HG02610 (cell line): ENCODE results near the gene MED12.
"Not testable (repeated sequence)": the region's sequence is repeated elsewhere in the genome, so short reads cannot be mapped to it uniquely, and the experiment has no call there.

Experiments
- ATAC-seq: cut with Tn5 transposase; IDR thresholded peaks from one replicate; pipeline ENCODE4 v1.9.1; 2021; ENCODE audit warnings: mild to moderate bottlenecking, moderate library complexity; ENCODE audit not compliant: unreplicated experiment

The MED12 gene

DNA sequence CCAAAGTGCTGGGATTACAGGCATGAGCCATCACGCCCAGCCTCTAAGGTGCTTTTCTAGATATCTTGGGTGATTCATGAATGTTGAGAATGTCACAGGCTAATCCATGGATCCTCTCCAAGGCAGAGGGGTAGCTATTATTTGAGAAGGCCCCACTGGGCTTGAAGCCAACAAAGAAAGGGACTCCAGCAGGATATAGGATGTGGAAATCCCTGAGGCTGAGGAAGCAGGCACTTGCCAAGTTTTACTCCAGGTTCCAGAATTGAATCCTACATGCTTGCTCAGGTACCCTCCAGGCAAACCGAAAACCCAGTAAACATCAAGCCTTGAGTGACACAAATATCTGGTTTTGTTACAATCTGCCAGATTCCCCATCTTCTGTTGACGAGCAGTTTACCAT, 42.1 kb downstream of the MED12 start:
- no peak for ATAC-seq

DNA sequence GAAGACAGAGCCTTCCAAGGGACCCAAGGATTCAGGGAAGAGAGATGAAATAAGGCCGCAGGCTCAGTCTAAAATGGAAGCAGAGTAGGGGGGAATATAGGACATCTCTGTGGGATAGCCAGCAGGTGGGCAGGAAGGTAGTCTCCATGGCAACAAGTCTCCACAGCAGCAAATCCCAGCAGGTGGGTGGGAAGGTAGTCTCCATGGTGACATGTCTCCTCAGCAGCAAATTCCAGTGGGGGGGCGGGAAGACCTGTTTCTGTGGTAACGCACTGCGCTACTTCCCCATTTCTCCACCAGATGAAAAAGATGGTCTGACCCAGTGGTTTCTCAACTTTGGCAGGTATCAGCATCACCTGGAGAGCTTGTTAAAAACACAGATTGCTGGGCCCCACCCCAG, 44.6 kb downstream of the MED12 start:
- no peak for ATAC-seq

DNA sequence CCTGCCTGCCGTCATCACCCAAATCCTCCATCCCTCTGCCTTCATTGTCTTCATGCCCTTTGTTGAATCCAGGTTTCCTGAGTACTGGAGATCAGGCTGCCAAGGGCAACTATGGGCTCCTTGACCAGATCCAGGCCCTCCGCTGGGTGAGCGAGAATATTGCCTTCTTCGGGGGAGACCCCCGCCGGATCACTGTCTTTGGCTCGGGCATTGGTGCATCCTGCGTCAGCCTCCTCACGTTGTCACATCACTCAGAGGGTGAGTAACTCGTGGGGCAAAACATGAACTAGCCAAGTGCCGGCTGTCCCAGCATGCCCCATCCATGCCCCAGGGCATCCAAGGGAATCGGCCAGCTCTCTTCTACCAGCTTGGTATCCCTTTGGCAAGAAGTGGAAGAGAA, 45.7 kb downstream of the MED12 start:
- ATAC-seq: no peak

DNA sequence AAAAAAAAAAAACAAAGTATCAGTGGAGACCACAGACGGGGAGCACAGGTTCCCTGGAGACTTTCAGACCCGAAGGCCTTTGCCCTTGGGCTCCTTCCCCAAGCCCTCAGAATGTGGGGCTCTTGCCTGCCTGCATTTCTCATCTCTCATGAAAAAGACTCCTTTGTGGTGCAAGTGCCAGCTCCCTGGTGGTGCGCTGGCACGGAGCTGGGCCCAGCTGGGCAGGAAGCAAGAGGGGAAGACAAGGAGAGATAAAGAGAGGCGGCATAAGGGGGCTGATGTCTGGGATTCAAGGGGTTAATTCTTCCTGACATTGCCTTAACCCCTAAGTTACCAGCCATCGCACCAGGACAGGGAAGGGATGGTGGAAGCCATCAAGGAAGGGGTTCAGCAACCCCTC, 48.1 kb downstream of the MED12 start:
- ATAC-seq: no peak

DNA sequence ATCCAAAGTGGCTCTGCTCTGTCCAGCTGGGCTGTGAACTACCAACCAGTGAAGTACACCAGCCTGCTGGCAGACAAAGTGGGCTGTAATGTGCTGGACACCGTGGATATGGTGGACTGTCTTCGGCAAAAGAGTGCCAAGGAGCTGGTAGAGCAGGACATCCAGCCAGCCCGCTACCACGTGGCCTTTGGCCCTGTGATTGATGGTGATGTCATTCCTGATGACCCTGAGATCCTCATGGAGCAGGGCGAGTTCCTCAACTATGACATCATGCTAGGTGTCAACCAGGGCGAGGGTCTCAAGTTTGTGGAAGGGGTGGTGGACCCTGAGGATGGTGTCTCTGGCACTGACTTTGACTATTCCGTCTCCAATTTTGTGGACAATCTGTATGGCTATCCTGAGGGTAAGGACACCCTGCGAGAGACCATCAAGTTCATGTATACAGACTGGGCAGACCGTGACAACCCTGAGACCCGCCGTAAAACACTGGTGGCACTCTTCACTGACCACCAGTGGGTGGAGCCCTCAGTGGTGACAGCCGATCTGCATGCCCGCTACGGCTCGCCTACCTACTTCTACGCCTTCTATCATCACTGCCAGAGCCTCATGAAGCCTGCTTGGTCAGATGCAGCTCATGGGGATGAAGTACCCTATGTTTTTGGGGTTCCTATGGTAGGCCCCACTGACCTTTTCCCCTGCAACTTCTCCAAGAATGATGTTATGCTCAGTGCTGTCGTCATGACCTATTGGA, 48.8 kb downstream of the MED12 start:
- no peak for ATAC-seq

DNA sequence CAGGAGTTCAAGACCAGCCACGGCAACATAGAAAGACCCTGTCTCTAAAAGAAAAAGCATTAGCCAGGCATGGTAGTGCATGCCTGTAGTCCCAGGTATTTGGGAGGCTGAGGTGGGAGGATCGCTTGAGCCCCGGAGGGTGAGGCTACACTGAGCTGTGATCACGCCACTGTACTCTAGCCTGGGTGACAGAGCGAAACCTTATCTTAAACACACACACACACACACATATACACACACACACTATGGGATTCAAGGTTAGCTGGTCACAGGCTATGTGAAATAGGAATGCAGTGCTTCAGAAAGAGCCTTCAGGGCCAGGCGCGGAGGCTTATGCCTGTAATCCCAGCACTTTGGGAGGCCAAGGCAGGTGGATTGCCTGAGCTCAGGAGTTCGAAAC, 49.7 kb downstream of the MED12 start:
- ATAC-seq: no peak

- ATAC-seq: no peak
These were observed 51.2 kb downstream of the MED12 start for GRCh38 chrX:71169586-71169985.

- no peak for ATAC-seq
These were observed 52.3 kb downstream of the MED12 start for GRCh38 chrX:71170660-71171059.

- no peak for ATAC-seq
These were observed 52.9 kb downstream of the MED12 start for GRCh38 chrX:71171110-71171801.

DNA sequence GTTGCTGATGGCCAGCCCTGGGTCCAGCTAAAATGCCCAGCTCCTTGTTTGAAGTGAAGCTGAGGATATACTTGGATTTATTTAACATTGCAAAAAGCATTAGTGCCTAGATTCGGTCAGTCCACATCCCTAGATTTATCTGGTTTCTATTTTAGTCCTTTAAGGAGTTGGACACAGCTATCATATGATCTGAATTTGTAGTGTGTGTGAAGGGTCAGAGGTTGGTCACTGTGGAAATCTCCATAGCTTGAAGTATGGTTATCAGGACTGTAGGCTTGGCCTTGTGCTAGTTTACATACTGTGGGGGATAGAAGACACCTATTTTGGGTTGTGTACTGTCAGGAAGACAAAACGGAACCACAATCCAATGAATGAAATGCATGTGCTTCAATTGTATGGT, 55.0 kb downstream of the MED12 start:
- no peak for ATAC-seq

GRCh38 chrX:71174795-71175194, 56.4 kb downstream of the MED12 start:
- no peak for ATAC-seq

- no peak for ATAC-seq
These were observed 57.1 kb downstream of the MED12 start for GRCh38 chrX:71175531-71175930.

- ATAC-seq: no peak
These were observed 58.9 kb downstream of the MED12 start for GRCh38 chrX:71177327-71177726.

- peak; percentile 29 for ATAC-seq
These were observed 60.5 kb downstream of the MED12 start for GRCh38 chrX:71178908-71179307.

- not testable (repeated sequence) for ATAC-seq
These were observed 62.3 kb downstream of the MED12 start for GRCh38 chrX:71180579-71181265.

GRCh38 chrX:71181558-71181909, 63.1 kb downstream of the MED12 start:
- peak; percentile 55 for ATAC-seq

DNA sequence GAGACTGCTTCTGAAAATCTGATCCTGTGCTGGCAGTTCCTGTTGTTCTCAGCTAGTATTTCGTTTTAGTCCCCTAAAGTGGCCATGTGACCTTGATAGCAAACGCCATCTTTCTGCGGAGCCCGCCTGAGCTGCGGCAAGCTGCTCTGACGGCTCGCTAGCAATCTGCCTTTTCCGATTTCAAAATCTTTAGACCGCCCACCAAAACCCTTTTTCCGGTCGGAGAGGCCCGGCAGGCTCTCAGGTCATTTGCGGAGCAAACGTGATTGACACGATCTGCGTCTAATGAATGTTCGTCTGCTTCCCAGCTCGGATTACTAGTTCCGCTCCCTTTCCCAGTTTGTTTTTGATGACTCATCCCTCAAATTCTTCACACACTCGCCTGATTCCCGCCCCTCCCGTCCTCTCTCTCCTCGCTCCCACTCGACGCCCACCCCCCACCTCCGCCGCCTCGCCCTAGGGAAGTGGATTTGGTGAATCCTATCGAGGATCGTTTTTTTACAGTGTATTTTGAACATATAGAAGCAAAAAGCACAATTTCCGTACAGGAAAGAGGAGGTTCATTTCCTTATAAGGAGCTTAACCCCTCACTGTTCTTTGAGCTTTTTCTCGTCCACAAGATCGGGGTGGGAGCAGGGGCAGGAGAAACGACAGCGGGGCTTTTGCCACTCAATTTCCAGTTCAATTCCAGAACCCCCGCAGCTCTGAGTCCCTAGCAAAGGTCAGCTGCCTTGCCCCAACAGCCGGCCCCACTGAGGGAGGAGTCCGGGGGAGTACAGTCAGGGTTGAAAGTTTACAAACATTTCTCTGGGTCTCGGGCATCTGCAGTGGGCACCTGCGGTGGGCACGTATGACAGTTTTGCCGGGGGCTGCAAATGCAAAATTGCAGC, 63.8 kb downstream of the MED12 start:
- peak; percentile 83 for ATAC-seq

DNA sequence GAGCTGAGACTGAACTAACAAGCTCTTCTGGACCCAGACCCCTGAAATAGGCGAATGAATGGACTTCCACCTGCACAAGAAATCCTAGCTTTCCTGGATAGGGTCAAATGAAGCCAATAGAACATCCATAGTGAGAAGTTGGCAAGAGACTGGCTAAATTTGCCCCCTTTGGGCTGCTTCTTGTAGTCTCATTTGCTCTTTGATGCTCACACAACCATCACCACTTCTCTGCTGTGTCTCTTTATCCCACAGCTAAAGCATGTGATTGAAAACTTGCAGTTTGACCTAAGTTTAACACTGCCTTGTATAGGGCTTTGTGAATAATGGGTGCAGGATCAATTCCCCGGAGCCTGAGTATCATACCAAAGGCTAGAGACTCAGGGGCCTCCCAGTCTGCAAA, 64.5 kb downstream of the MED12 start:
- ATAC-seq: no peak

- no peak for ATAC-seq
These were observed 64.9 kb downstream of the MED12 start for GRCh38 chrX:71183341-71183740.

GRCh38 chrX:71184092-71184491, 65.7 kb downstream of the MED12 start:
- no peak for ATAC-seq
